Measurements from ENCODE around the gene SLC13A3.

DNA sequence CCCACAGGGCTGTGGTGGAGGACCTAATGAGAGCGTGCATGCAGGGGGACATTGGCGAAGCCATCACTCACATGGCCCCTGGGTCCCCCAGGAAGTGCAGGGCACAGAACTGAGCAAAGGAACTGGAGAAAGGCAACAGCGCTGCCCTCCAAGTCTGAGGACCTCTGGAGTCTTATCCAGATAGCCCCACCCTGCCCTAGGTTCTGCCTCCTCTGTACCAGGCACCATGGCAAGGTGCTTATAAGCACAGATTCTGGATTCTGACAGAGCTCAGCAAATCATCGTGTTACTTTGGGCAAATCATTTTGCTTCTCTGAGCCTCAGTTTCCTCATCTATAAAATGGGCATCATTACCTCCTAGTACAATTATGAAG is 44.5 kb downstream of the SLC13A3 start:
- TF ChIP-seq, protein P1, sequence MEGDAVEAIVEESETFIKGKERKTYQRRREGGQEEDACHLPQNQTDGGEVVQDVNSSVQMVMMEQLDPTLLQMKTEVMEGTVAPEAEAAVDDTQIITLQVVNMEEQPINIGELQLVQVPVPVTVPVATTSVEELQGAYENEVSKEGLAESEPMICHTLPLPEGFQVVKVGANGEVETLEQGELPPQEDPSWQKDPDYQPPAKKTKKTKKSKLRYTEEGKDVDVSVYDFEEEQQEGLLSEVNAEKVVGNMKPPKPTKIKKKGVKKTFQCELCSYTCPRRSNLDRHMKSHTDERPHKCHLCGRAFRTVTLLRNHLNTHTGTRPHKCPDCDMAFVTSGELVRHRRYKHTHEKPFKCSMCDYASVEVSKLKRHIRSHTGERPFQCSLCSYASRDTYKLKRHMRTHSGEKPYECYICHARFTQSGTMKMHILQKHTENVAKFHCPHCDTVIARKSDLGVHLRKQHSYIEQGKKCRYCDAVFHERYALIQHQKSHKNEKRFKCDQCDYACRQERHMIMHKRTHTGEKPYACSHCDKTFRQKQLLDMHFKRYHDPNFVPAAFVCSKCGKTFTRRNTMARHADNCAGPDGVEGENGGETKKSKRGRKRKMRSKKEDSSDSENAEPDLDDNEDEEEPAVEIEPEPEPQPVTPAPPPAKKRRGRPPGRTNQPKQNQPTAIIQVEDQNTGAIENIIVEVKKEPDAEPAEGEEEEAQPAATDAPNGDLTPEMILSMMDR (IDR thresholded peaks at IDR 0.05): no peak
- TF ChIP-seq POLR2A (IDR thresholded peaks at IDR 0.05) (no peak), EP300 (IDR thresholded peaks at IDR 0.05) (no peak)

Measured in tibial nerve (tissue), 4 donors.